GM19023 (cell line): ENCODE measurements around the gene SUPT20H.
A peak's percentile ranks its signal among the peaks of the same experiment; 100 is the strongest.

Experiments used
- ATAC-seq: cut with Tn5 transposase; IDR thresholded peaks from one replicate; pipeline ENCODE4 v1.9.1; 2021; ENCODE audit warnings: mild to moderate bottlenecking, moderate library complexity; ENCODE audit not compliant: unreplicated experiment

Gene SUPT20H

DNA sequence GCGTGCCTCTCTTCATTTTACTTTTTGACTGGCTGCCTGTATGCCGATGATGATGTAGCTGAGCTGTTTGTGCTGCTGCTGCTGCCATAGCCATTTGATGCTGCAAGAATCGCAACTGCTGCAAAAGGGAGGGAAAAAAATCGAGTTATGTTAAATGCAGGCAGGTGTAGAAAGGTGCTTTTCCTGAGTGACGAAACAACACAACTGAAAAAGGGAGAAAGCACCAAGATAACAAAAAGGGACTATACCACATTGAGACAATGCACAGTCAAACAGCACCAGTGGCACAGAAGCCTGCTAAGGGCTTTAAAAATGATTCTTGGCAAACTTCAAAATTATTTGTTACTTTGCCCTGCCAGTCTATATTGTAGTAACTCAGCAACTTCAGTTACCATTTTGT lies 49.8 kb downstream of the SUPT20H start:
- no peak for ATAC-seq

DNA sequence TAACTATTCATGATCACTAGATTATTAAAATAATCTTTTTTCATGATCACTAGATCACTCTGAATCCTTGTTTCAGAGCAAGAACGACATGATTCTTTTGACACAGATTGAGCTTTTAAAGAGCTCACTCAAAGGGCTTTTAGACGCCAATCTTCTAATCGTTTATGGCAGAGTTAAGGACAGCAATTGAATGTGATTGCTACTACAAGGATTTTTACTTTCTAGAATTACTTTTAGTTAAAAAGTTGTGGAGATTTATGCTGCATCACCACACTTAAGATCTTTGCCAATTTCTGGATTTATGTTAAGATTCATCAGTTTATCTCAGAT lies 57.6 kb downstream of the SUPT20H start:
- no peak for ATAC-seq

DNA sequence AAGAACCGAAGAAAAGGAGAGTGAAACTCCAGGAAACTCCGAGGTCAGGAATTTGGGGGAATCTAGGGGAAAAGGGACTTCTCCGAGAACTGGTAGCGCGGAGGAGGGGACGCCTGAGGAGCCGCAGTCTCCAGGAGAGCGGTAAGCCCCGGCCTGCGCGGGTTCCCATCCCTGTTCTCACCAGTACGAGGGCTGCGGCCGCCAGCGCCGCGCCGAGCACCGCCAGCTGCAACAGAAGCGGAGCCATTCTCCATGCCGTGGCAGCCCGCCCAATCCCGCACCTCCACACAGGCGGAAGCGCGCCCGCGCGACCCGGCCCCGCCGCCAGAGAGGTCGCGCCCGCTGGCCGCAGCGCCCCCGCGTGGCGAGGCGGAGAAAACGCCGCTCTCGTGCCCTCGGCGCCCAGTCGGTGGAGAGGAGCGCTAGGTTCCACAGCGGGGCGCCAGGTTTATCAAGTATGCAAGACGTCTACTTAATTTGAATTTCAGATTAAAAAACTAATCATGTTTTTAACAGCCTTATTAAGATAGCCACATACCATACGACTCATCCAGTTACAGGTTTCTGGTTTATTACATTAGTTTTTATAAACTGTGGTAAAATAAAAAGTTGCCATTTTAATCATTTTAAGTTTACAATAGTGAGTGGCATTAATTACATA lies 60.3 kb downstream of the SUPT20H start, which contains the start of gene ALG5:
ALG5 (minus strand) TSS at position 287 of the 661 bp plus-strand sequence; CDS start at position 247, 40 bp downstream.
- ATAC-seq = peak; percentile 63

DNA sequence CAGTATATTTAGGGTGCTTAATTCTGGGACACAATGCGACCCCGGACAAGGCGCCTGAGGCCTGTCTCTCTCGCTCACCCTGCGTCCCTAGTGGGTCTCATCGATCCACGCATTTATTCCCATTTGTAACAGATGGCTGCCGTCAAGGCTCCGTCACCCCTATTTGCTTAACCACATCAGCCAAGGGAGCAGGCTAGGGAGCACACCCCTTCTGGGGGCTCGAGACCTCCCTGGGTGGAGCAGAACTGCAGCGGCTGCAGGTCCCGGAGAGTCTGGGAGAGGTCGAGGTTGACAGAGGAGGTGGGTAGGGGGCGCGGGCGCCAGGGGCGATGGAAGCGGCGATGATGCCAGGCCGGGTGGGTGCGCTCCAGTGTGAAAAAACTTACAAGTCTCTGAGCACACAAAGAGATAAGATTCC lies 60.9 kb downstream of the SUPT20H start:
- no peak for ATAC-seq

DNA sequence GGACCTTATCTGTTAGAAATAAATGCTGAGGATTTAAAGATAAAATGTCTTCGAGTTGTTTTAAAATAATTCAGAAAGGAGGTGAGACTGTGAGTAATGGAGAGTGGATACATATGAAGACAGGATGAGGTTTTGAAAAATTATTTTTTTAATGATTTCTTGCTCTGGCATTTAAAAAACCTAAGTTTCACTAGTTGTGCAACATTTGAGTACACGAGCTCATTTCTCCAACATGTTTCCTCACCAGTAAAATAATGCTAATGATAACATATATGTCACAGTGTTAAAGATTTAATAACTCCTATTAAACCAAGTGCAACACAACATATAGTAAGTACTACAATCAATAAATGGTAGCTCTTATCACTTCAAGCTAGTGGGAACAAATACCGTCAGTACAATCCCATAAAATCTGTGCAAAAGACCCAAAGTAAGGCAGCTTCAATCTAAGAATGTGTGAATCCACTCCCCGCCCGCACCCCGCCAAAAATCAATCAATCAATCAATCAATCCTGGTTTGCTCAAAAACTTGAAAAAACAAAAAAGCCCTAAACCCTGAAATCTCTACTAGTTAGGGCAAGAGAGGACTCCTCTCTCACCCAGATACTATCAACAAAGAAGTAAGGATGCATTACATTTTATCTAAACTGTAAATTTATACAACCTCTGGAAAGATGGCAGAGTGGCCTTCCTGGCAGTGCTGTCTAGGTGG lies 61.6 kb downstream of the SUPT20H start:
- ATAC-seq = no peak

DNA sequence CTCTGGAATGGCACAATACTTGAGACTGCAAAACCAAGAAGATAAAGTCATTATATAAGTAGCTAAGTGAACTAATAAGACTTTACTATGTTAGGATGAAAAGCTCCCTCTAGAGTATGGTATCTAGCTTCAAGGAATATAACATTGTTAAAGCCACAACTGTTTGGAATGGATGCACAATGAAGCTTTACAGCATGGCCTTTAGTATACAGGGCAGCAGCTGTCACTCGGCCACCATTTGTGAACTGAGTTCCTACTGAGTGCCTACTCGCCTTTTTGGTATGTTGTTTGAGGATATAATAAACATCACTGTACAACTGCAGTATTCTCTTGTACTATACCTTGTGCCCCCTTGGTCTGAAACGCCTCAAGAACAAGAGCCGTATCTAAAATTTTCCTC lies 67.1 kb downstream of the SUPT20H start:
- no peak for ATAC-seq

DNA sequence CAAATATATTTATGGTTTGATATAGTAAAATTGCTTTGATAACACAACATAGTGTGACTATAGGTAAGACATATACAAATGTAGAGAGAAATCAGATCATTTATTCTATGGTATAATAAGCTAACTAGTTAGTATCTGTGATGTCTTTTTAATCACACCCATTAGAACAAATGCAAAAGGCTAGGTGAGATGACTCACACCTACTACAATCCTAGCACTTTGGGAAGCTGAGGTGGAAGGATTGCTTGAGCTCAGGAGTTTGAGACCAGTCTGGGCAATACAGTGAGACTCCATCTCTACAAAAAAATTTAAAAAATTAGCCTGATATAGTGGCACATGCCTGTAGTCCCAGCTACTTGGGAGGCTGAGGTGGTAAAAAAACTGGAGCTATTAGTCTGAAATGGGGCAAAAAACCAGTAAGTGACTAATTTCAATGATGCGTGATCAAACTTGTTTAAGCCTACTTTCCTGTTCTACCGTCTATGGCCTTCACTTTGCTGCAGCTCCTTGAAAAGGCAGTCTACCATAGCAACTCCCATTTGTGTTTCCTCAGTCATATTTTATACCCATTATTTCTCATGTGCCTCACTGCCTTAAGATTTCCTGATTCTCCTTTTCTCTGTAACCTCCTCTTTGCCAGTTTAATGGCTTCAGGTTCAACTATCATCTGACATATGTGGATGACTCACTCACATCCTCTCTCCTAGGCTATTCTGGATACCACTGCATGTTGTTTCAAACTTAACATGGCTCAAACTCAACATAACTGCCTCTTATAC lies 72.8 kb downstream of the SUPT20H start:
- ATAC-seq = no peak

DNA sequence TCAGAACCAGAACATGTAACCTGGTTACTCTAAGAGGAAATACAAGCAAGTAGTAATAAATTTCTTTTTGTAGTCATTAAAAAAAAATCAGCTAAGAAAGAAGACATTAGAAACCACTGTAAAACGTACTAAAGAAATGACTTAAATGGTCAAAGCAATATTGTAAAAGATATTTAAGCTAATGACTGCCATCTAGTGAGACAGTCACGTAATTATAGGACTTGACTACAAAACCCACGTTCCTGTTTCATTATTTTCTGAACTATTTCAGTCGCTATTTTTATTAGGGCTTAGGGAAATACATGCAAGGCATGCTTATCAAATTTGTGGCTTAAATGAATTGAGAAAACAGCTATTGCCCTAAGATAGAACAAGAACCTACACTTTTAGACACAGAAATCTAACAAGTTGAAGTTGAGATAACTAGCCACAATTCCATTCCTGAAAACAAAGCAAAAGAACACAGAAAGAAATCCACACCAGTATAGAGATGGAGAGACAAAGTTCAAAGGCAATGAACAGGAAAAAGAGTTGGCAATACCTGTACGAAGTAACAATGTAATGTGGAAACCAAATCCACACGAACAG lies 78.2 kb downstream of the SUPT20H start:
- ATAC-seq = no peak

DNA sequence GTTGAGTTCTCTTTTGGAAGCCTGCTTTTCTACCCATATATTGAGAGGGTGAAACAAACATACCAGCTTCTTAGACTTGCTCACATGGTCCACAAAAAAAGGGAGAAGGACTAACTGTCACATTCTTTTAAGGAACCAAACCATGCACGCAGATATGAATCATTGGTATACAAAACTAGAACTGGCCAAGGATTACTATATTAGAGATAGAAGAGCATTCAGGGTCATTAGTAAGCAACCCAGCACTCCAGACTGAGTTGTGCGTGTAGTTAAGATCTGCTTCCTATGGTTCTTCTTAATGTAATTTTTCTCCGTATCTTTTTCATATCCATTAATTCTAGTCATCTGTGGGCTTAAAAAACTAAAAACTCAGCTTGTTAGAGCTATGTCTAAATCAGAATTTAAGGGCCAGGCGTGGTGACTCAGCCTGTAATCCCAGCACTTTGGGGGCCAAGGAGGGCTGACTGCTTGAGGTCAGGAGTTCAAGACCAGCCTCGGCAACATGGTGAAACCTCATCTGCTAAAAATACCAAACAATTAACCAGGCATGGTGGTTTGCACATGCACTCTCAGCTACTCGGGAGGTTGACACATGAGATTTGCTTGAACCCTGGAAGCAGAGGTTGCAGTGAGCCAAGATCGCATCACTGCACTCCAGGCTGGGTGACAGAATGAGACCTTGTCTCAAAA lies 80.0 kb downstream of the SUPT20H start:
- no peak for ATAC-seq

DNA sequence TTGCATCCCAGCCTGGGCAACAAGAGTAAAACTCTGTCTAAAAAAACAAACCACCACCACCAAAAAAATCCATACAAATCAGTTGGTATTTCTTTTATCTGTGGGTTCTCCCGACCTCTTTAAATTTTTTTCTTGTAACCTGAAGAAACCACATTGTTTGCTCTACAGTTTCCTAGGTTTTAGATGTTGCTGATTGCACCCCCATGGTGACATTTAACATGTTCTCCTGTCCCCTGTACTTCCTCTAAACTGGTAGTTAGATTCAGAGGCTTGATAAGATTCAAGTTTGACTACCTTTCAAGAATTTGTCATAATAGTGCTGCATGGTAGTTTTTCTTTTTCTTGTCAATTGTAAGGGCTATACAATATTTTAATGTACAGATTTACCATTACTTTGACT lies 84.3 kb downstream of the SUPT20H start:
- ATAC-seq = no peak

DNA sequence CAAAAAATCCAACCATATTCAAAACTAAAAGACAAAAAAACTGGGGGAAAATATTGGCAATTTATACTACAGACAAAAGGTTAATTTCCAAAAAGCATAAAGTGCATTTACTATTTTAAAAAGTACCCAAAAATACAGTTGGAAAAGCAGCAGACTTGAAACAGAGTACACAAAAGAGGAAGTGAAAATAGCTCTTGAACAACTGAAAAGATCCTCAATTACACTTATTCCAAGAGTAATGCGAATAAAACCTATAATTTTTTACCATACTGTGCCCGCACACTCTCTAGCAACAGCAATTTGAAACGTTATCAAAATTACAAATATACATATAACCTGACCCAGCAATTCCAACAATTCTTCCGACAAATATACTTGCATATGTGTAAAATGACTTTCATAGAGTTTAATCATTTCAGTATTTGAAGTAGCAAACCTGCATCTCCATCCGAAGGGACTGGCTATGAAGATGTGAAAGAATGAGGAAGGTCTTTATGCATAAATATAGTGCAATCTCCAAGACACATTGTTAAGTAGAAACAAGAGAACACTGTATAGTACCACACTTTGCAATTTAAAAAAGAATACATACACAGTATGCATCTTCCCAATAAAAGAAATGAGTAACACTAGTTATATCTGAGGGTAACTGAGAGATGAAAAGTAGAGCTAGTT lies 85.7 kb downstream of the SUPT20H start:
- ATAC-seq = peak; percentile 80

DNA sequence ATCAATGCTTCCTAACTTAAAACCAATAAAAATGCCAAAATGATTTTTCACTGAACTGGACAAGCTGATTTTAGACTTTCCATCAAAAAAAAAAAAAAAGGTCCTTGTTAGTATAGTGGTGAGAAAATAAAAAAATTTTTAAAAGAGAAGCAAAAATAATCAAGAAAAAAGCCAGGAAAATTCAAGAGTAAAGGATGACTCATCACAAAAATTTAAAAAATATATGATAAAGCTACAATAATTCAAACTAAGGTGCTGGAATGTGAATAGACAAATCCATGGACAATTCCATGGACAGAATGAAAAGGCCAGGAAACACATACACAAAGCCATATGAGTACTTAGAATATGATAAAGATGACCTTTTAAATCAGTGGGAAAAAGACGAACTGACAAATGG lies 86.5 kb downstream of the SUPT20H start:
- no peak for ATAC-seq

DNA sequence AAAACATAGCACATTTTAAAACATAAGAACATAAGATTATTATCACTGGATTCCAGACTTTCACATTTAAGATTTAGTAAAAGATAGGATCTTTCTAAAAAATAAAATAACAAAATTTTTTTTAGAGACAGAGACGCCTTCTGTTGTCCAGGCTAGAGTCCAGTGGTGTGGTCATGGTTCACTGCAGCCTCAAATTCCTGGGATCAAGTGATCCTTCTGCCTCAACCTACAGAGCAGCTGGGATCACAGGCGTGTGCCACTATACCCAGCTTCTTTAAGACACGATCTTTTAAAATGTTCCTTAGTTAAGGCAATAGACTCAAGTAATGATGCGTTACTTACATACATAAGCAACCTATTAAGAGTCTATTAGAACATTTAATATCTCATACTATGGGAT lies 93.1 kb downstream of the SUPT20H start:
- no peak for ATAC-seq

DNA sequence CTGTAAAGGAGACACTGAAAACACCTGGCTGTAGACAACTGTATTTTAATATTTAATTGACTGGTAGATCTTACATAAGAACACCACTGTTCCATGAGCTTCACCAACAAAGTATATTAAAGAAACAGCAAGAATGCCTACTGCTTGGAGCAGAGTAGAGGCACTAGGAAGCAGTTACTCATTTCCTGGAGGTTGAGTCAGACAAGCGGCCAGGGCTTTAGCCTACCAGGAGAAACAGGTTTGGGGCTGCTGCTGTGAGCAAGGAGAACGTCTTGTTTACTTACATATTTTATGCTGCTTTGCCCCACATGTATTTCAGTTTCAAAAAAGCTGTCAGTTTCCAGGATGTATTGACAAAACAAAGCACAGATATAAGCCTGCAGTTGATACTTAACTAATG lies 93.7 kb downstream of the SUPT20H start:
- no peak for ATAC-seq

DNA sequence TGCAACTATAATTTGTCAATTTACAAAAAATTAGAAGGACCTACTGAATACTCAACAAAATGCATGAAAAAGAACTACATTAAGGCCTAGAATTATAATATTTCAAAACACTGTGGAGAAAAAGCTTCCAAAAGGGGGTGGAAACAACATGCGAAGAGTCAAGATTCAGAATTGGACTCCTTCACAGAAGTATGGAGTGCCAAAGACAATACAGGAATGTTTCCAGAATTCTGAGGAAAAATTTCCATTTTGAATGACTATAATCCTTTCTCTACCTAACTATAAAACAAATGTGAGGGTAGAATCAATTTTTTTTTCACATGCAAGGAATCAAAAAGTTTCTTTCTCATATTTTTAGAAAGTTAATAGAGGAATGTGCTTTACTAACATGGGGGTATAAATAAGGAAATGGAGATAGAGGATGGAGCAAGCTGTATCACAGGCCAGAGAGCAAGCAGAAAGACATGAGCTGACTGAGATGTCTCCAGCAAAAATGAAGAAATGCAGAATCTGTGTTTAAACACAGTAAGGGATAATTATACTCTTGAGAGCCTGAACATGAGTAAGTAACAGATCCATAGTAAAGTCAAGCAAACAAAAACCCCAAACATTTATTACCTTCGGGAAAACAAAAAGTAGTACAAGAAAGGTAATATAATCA lies 99.9 kb downstream of the SUPT20H start:
- ATAC-seq = no peak
